GM12878 (cell line): ENCODE data around the gene CSNK2A1. TPM values are rescaled to one million over a fixed set of nuclear protein-coding genes. Genes with fewer than 3 reads are reported as not detected.

ENCODE experiments used
- ATAC-seq: fragments of 200-7000 bp; cut with Tn5 transposase; 3 replicates; pipeline ENCODE4 v1.9.1; 2020; ENCODE audit warnings: mild to moderate bottlenecking, moderate library complexity
- BruUV-seq: library from RNA; stranded (reverse); fragments of 400-500 nt; replicated peaks from 2 replicates; lab custom pipeline; 2021; lab: Mats Ljungman, UMichigan
- CTCF ChIA-PET: fragments of 300-600 bp; sonication (Branson Sonifier 250); formaldehyde crosslinking; extraction: SDS; loops from one replicate; lab custom pipeline; 2021; ENCODE audit warnings: inconsistent platforms; lab: Yijun Ruan, JAX
- POLR2A ChIA-PET: fragments of 350-600 bp; formaldehyde crosslinking; extraction: SDS; loops from one replicate; lab custom pipeline; 2021; ENCODE audit warnings: inconsistent platforms; lab: Charles Lee
- RAD21 ChIA-PET: fragments of 300-600 bp; sonication (Branson Sonifier 250); formaldehyde crosslinking; loops from one replicate; lab custom pipeline; 2023; ENCODE audit warnings: antibody characterized with exemption; ENCODE audit not compliant: unreplicated experiment; lab: Charles Lee
- SMC1A ChIA-PET: fragments of 300-600 bp; sonication (Branson Sonifier 250); formaldehyde crosslinking; loops from one replicate; lab custom pipeline; 2023; ENCODE audit not compliant: unreplicated experiment, uncharacterized antibody; lab: Charles Lee
- DNase-seq: peaks from one replicate; pipeline ENCODE4 v3.0.0-alpha.2; 2011; ENCODE audit warnings: low read depth, low spot score
- FAIRE-seq: peaks from 3 replicates; lab custom pipeline; 2011; peaks lifted over from hg19 to GRCh38; lab: Jason Lieb, UNC
- H2AFZ ChIP-seq: 2 replicates; pipeline ENCODE4 v1.6.0; 2011; ENCODE audit warnings: low read depth, low read length, control low read depth; ENCODE audit not compliant: control insufficient read depth
- H3K27ac ChIP-seq: 2 replicates; pipeline ENCODE4 v1.5.1; 2011; ENCODE audit warnings: control low read depth; ENCODE audit not compliant: control insufficient read depth, insufficient read depth
- H3K27me3 ChIP-seq, 2 experiments: replicated peaks in 1 of 2; 2 replicates each; pipeline versions ENCODE4 v1.6.0 to v1.6.1; 2011; ENCODE audit warnings: low read length in 1 of 2; ENCODE audit not compliant: control insufficient read depth in 2 of 2, insufficient read depth in 2 of 2
- H3K36me3 ChIP-seq, 2 experiments: 2 replicates each; pipeline ENCODE4 v1.5.1; 2011; ENCODE audit warnings: low read length in 1 of 2; ENCODE audit not compliant: control insufficient read depth in 2 of 2, insufficient read depth in 2 of 2
- H3K4me1 ChIP-seq: 2 replicates; pipeline ENCODE4 v1.6.1; 2011; ENCODE audit warnings: mild to moderate bottlenecking, low read length, moderate library complexity, mixed read lengths; ENCODE audit not compliant: control insufficient read depth, insufficient read depth
- H3K4me2 ChIP-seq: 2 replicates; pipeline ENCODE4 v1.6.0; 2011; ENCODE audit warnings: control low read depth; ENCODE audit not compliant: control insufficient read depth, insufficient read depth
- H3K4me3 ChIP-seq: fragments of 200-600 bp; sonication (generic); 2 replicates; pipeline ENCODE4 v1.5.1; 2016
- H3K79me2 ChIP-seq: 2 replicates; pipeline ENCODE4 v1.6.0; 2011; ENCODE audit warnings: low read length; ENCODE audit not compliant: control insufficient read depth, insufficient read depth
- H3K9ac ChIP-seq: 2 replicates; pipeline ENCODE4 v1.8.0; 2011; ENCODE audit warnings: low read length, control low read depth, mixed read lengths; ENCODE audit not compliant: control insufficient read depth, insufficient read depth
- H3K9me3 ChIP-seq: replicated peaks from 3 replicates; pipeline ENCODE4 v1.5.1; 2011; ENCODE audit warnings: mild to moderate bottlenecking, low read length; ENCODE audit not compliant: control insufficient read depth, insufficient read depth
- H4K20me1 ChIP-seq: 2 replicates; pipeline ENCODE4 v1.6.0; 2011; ENCODE audit not compliant: control insufficient read depth, insufficient read depth
- ASH2L ChIP-seq: fragments of 300-600, 200-600 bp; sonication (generic); IDR thresholded peaks from 2 replicates; pipeline ENCODE4 v1.6.1; 2017; ENCODE audit warnings: low read depth, mild to moderate bottlenecking, borderline replicate concordance
- BMI1 ChIP-seq: fragments of 450-650 bp; IDR thresholded peaks from 2 replicates; pipeline ENCODE4 v1.6.1; 2016; ENCODE audit warnings: mild to moderate bottlenecking, moderate library complexity, borderline replicate concordance
- CREM ChIP-seq: IDR thresholded peaks from 2 replicates; pipeline ENCODE4 v1.6.1; 2014; ENCODE audit warnings: antibody characterized with exemption, low read depth
- IKZF1 ChIP-seq: fragments of 450-650 bp; conservative IDR thresholded peaks from 2 replicates; pipeline ENCODE4 v1.6.1; 2017; ENCODE audit warnings: antibody characterized with exemption, mild to moderate bottlenecking
- LARP7 ChIP-seq: fragments of 450-650 bp; IDR thresholded peaks from 2 replicates; pipeline ENCODE4 v1.6.1; 2017; ENCODE audit warnings: mild to moderate bottlenecking
- MAX ChIP-seq: IDR thresholded peaks from 2 replicates; pipeline ENCODE4 v1.6.1; 2012; ENCODE audit warnings: low read depth, low read length, improper control_type of control experiment
- MEF2A ChIP-seq: IDR thresholded peaks from 2 replicates; pipeline ENCODE4 v1.6.1; 2011; ENCODE audit warnings: low read depth, mild to moderate bottlenecking, low read length, moderate library complexity; ENCODE audit not compliant: insufficient read depth
- MTA2 ChIP-seq: fragments of 450-650 bp; IDR thresholded peaks from 2 replicates; pipeline ENCODE4 v1.6.1; 2016; ENCODE audit warnings: low read depth, mild to moderate bottlenecking, moderate library complexity
- NFXL1 ChIP-seq: fragments of 450-650 bp; IDR thresholded peaks from 2 replicates; pipeline ENCODE4 v1.6.1; 2017; ENCODE audit warnings: antibody characterized with exemption, mild to moderate bottlenecking, borderline replicate concordance
- PBX3 ChIP-seq: IDR thresholded peaks from 2 replicates; pipeline ENCODE4 v1.6.1; 2011; ENCODE audit warnings: mild to moderate bottlenecking, low read depth, low read length, moderate library complexity; ENCODE audit not compliant: insufficient replicate concordance
- RELB ChIP-seq: fragments of 450-650 bp; IDR thresholded peaks from 2 replicates; pipeline ENCODE4 v1.6.1; 2017; ENCODE audit warnings: low read depth, mild to moderate bottlenecking, moderate library complexity
- USF1 ChIP-seq: IDR thresholded peaks from 2 replicates; pipeline ENCODE4 v1.6.1; 2011; ENCODE audit warnings: borderline replicate concordance, low read depth, mild to moderate bottlenecking, moderate library complexity, mixed read lengths, low read length; ENCODE audit not compliant: insufficient read depth; ENCODE audit errors: extremely low read length
- ZBTB33 ChIP-seq: fragments of 450-650 bp; IDR thresholded peaks from 2 replicates; pipeline ENCODE4 v1.6.1; 2017; ENCODE audit warnings: mild to moderate bottlenecking
- ZNF207 ChIP-seq: fragments of 450-650 bp; IDR thresholded peaks from 2 replicates; pipeline ENCODE4 v1.6.1; 2014; ENCODE audit warnings: antibody characterized with exemption, mild to moderate bottlenecking, borderline replicate concordance
- ZNF24 ChIP-seq: fragments of 450-650 bp; IDR thresholded peaks from 2 replicates; pipeline ENCODE4 v1.6.1; 2017; ENCODE audit warnings: antibody characterized with exemption, mild to moderate bottlenecking
- ZNF384 ChIP-seq: IDR thresholded peaks from 2 replicates; pipeline ENCODE4 v1.6.1; 2012; ENCODE audit warnings: low read depth, mild to moderate bottlenecking, low read length, improper control_type of control experiment, borderline replicate concordance
- WGBS: methylation state at CpG from one replicate; pipeline ENCODE4 v1.1.6; 2016; ENCODE audit warnings: low lambda C conversion rate; ENCODE audit not compliant: insufficient replicate concordance, insufficient coverage; ENCODE audit errors: missing lambda C conversion rate; 5-methylcytosine and 5-hydroxymethylcytosine counted together
- in situ Hi-C: fragments of 300-500 bp; cut with MboI; formaldehyde crosslinking; loops from 9 replicates; pipeline ENCODE4 v1.14.3; 2018; ENCODE audit warnings: mixed read lengths
- intact Hi-C: fragments of 100-400 bp; cut with micrococcal nuclease; formaldehyde crosslinking; loops from one replicate; pipeline ENCODE4 v1.14.2; 2022; ENCODE audit not compliant: unreplicated experiment
- polyA plus RNA-seq, 11 experiments: library from polyadenylated mRNA; depleted of rRNA in 4 of 11; unstranded in 6 of 11; stranded (reverse) in 5 of 11; fragments of >200 nt; fragmentation: Nextera tagmentation in 4 of 11; fragmentation: Illumina TruSeq in 1 of 11; extraction: Ambion mirVana in 4 of 11; extraction: Trizol in 1 of 11; gene quantifications; 1 replicate in 1 of 11; 2 replicates in 10 of 11; pipeline versions ENCODE4 v1.2.1 to v1.2.3, GENCODE V29; 2011 to 2016; ENCODE audit warnings: inconsistent platforms in 2 of 11, missing spikeins in 2 of 11, low read depth in 1 of 11
- total RNA-seq, 4 experiments: library from RNA; depleted of rRNA in 3 of 4; stranded (reverse); fragments of >200 nt in 3 of 4; fragmentation: Illumina TruSeq in 1 of 4; extraction: Trizol in 1 of 4; gene quantifications; 2 replicates each; pipeline versions ENCODE4 v1.2.1 to v1.2.3, GENCODE V29; 2013 to 2021

The CSNK2A1 gene
- total and polyA plus RNA-seq, 10 of the 15 experiments (the other 5 are each of a cell fraction or from before 2014, with no cell fraction given) = 47.6 to 199 (median 95.0) TPM

GRCh38 chr20:487655-488054, 55.9 kb downstream of the CSNK2A1 start (continued):
- TF ChIP-seq ZBTB33 (no peak), LARP7 (no peak), ZNF384 (no peak), CREM (no peak), ASH2L (no peak)

GRCh38 chr20:483815-484644, 59.6 kb downstream of the CSNK2A1 start:
- no peak for ATAC-seq
- ChIA-PET CTCF (no interaction called here), RAD21 (interaction anchor here (0.8 to 1.3 kb wide), 2 partner anchors 60 to 80 kb away, joined by 3 read pairs; partner anchors contain the start of gene CSNK2A1), SMC1A (interaction anchor here (1.3 to 1.6 kb wide), 2 partner anchors 55 to 161 kb away, joined by 4 to 5 read pairs; no protein-coding TSS in a partner anchor), POLR2A (interaction anchor here (0.7 to 1.1 kb wide), 2 partner anchors 33 to 99 kb away, joined by 3 read pairs; no protein-coding TSS in a partner anchor)
- intact Hi-C loops = no loop called here
- DNase-seq = no peak
- H3K27me3 ChIP-seq = no peaks in the 10 kb centered on the region
- peaks cover 17 to 26% of the 10 kb centered on the region in 2 experiments for H3K36me3 ChIP-seq
- no peak overlapping the region for H3K4me3 ChIP-seq
- H3K4me1 ChIP-seq = no peaks in the 10 kb centered on the region
- in situ Hi-C loops = no loop called here
- no peaks in the 10 kb centered on the region for H4K20me1 ChIP-seq
- no peak for FAIRE-seq
- WGBS = 90% methylated on average over 9 of the region's 9 CpGs
- no peak overlapping the region for H3K9ac ChIP-seq
- BruUV-seq = no TSS peak
- H3K79me2 ChIP-seq = no peaks in the 10 kb centered on the region
- no peaks in the 10 kb centered on the region for H3K9me3 ChIP-seq
- H3K27ac ChIP-seq = no peak overlapping the region
- no peak overlapping the region for H3K4me2 ChIP-seq
- no peak overlapping the region for H2AFZ ChIP-seq
- TF ChIP-seq BMI1 = no peak
- TF ChIP-seq ZNF24 = no peak
- no peak for TF ChIP-seq USF1
- TF ChIP-seq RELB = no peak
- TF ChIP-seq IKZF1 = no peak
- no peak for TF ChIP-seq NFXL1
- no peak for TF ChIP-seq MAX
- TF ChIP-seq ZNF207 = no peak
- TF ChIP-seq PBX3 = no peak
- no peak for TF ChIP-seq MTA2
- no peak for TF ChIP-seq MEF2A
